Neural crest cell (in vitro differentiated cells): ENCODE data around the gene CATSPER3. TPM values are rescaled to one million over a fixed set of nuclear protein-coding genes. Genes with fewer than 3 reads are reported as not detected.

Experiments used
- DNase-seq: peaks from one replicate; pipeline ENCODE4 v3.0.0; 2021; ENCODE audit warnings: low read depth, mixed read lengths, low spot score
- H3K27ac Mint-ChIP-seq: one replicate; pipeline ENCODE4 v1.8.0; 2021; ENCODE audit warnings: mild to moderate bottlenecking, mixed read lengths; ENCODE audit not compliant: unreplicated experiment
- H3K27me3 Mint-ChIP-seq: 2 replicates; pipeline ENCODE4 v1.8.0; 2021; ENCODE audit warnings: low read depth, mild to moderate bottlenecking, mixed read lengths
- H3K36me3 Mint-ChIP-seq: 2 replicates; pipeline ENCODE4 v1.8.0; 2021; ENCODE audit warnings: low read depth, mild to moderate bottlenecking, mixed read lengths
- H3K4me1 Mint-ChIP-seq: 2 replicates; pipeline ENCODE4 v1.8.0; 2021; ENCODE audit warnings: mixed read lengths
- H3K4me3 Mint-ChIP-seq: one replicate; pipeline ENCODE4 v1.8.0; 2021; ENCODE audit warnings: mild to moderate bottlenecking, mixed read lengths
- H3K9me3 Mint-ChIP-seq: 2 replicates; pipeline ENCODE4 v1.8.0; 2021; ENCODE audit warnings: mixed read lengths
- total RNA-seq: library from RNA; stranded (reverse); gene quantifications from 2 replicates; pipeline ENCODE4 v1.2.1, GENCODE V29; 2021
- TF ChIP-seq, protein P1 (sequence below): fragments of 200-600 bp; sonication (generic); conservative IDR thresholded peaks from 2 replicates; pipeline ENCODE4 v1.5.0; 2021; ENCODE audit warnings: antibody characterized with exemption, mild to moderate bottlenecking

CATSPER3 gene
- total RNA-seq, 1 donor from 2014 or later = 0.54 TPM

DNA sequence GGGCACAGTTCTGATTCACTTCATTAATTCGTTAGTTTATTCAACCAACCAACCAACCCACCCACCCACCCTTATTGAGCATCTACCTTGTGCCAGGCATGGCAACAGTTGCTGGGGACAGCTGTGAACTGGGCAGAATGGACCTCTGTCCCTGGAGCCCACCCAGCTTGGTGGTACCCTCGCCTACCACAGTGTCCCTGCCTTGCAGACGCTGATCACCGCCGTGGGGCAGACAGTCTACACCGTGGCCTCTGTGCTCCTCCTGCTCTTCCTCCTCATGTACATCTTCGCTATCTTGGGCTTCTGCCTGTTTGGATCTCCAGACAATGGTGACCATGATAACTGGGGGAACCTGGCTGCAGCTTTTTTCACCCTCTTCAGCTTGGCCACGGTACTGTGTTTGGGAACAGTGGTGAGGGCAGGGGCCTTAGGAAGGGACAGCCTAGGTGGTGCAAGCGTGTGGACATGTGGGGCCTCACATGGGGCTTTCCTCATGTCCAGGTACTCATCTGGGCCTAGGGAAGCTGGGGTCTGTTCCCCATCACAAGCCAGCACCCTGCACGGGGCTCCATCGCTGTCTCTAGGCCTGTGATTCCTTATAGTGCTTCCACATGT lies 40.1 kb downstream of the CATSPER3 start:
- no peak overlapping the region for H3K4me3 Mint-ChIP-seq
- no peak for DNase-seq
- H3K27me3 Mint-ChIP-seq = peaks cover 5% of the 10 kb centered on the region
- H3K9me3 Mint-ChIP-seq = no peaks in the 10 kb centered on the region
- no peaks in the 10 kb centered on the region for H3K36me3 Mint-ChIP-seq
- TF ChIP-seq, protein P1, sequence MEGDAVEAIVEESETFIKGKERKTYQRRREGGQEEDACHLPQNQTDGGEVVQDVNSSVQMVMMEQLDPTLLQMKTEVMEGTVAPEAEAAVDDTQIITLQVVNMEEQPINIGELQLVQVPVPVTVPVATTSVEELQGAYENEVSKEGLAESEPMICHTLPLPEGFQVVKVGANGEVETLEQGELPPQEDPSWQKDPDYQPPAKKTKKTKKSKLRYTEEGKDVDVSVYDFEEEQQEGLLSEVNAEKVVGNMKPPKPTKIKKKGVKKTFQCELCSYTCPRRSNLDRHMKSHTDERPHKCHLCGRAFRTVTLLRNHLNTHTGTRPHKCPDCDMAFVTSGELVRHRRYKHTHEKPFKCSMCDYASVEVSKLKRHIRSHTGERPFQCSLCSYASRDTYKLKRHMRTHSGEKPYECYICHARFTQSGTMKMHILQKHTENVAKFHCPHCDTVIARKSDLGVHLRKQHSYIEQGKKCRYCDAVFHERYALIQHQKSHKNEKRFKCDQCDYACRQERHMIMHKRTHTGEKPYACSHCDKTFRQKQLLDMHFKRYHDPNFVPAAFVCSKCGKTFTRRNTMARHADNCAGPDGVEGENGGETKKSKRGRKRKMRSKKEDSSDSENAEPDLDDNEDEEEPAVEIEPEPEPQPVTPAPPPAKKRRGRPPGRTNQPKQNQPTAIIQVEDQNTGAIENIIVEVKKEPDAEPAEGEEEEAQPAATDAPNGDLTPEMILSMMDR = no peak
- no peaks in the 10 kb centered on the region for H3K4me1 Mint-ChIP-seq
- H3K27ac Mint-ChIP-seq = no peak overlapping the region

- TF ChIP-seq, protein P1 = no peak
- Mint-ChIP-seq H3K4me3 (no peak overlapping the region), H3K27ac (no peak overlapping the region), H3K4me1 (no peaks in the 10 kb centered on the region), H3K9me3 (no peaks in the 10 kb centered on the region), H3K27me3 (peaks cover 5% of the 10 kb centered on the region), H3K36me3 (no peaks in the 10 kb centered on the region)
- no peak for DNase-seq
These were observed 40.8 kb downstream of the CATSPER3 start for GRCh38 chr5:135008556-135008955.

- Mint-ChIP-seq H3K4me3 (no peak overlapping the region), H3K4me1 (no peaks in the 10 kb centered on the region), H3K27ac (peak overlapping the region; percentile 92), H3K36me3 (no peaks in the 10 kb centered on the region), H3K27me3 (peaks cover 5% of the 10 kb centered on the region), H3K9me3 (no peaks in the 10 kb centered on the region)
- TF ChIP-seq, protein P1 = no peak
- no peak for DNase-seq
These were observed 41.5 kb downstream of the CATSPER3 start for GRCh38 chr5:135008981-135009735.

DNA sequence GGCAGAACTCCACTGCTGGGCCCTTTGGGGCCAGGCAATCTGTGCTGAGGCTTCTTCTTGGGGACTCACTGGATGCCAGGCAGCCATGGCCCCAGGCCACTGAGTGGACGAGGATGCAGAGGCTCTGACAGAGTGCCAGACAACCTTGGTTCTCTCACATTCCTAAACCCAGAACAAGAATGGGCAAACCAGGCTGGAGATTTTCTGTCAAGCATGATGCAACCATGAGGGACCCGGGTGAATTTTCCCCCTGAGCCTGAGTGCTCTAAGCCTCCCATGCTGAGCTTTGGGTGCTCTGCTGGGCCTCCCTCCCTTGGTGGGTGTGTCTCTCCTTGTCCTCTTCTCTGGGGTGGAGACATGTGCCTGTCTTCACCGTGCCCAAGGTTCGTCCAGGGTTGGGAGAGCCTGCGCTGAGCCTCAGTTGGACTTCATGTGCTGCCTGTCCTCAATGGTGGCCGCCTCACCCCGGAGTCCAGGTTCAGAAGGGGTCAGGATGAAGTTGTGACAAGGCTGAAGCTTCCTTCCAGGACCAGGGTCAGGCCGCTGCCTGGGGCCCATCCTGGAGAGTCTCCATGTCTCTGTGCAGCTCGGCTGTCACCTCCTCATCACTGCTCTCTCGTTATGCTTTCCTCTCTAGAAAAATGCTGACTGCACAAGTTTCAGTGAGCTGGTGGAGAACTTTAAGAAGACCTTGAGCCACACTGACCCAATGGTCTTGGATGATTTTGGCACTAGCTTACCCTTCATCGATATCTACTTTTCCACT lies 42.2 kb downstream of the CATSPER3 start:
- TF ChIP-seq, protein P1 = no peak
- no peaks in the 10 kb centered on the region for H3K4me1 Mint-ChIP-seq
- DNase-seq = no peak
- H3K36me3 Mint-ChIP-seq = no peaks in the 10 kb centered on the region
- no peak overlapping the region for H3K27ac Mint-ChIP-seq
- no peak overlapping the region for H3K4me3 Mint-ChIP-seq
- peaks cover 7% of the 10 kb centered on the region for H3K27me3 Mint-ChIP-seq
- H3K9me3 Mint-ChIP-seq = no peaks in the 10 kb centered on the region

DNA sequence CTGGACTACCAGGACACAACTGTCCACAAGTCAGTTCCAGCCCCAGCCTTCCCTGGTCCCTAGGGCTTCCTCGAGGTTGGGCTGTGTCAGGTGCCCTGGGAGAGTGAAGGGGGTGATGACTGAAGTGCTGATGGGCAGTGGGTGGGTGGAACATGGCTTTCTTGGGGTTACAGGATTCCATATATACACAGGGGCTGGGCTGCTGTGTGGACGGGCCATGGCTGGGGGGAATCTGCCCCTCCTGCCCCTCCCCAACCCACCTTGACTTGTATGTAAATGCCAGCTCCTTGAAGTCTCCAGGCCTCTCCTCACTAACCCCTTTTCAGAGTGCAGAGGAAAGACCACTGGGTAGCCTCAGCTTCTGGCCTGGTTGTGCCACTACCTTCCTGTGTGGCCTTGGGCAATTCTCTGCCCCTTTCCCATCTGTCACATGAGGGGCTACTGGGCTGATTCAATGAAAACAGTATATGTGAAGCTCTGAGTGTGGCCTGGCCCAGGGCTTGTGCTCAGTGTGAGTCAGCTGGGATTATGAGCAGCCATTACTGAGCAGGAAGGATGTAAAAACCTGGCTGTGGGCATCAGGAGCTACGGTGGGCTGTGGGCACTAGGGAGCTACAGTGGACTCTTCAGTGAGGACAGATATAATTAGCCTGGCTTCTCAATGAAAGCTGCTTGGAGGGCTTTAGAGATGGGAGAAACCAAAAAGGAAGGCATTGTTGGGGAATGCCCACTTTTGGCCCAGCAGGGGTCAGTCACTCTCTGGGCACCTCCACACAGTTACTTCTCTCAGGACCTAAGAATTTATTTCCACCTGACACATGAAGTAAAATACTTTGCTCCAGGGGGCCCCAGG lies 43.0 kb downstream of the CATSPER3 start:
- H3K9me3 Mint-ChIP-seq = no peaks in the 10 kb centered on the region
- no peaks in the 10 kb centered on the region for H3K36me3 Mint-ChIP-seq
- no peaks in the 10 kb centered on the region for H3K4me1 Mint-ChIP-seq
- peaks cover 10% of the 10 kb centered on the region for H3K27me3 Mint-ChIP-seq
- H3K27ac Mint-ChIP-seq = no peak overlapping the region
- H3K4me3 Mint-ChIP-seq = no peak overlapping the region
- no peak for DNase-seq
- TF ChIP-seq, protein P1 = no peak
